HepG2 (cell line): ENCODE measurements around the gene INTS1. TPM values are rescaled to one million over a fixed set of nuclear protein-coding genes. Genes with fewer than 3 reads are reported as not detected.

Source experiments
- ATAC-seq: fragments of 200-7000 bp; cut with Tn5 transposase; 3 replicates; pipeline ENCODE4 v1.9.1; 2020; ENCODE audit warnings: mild to moderate bottlenecking, moderate library complexity
- BruUV-seq: library from RNA; stranded (reverse); fragments of 400-500 nt; replicated peaks from 2 replicates; lab custom pipeline; 2021; lab: Mats Ljungman, UMichigan
- CTCF ChIA-PET: fragments of 300-600 bp; formaldehyde crosslinking; extraction: SDS; loops from one replicate; lab custom pipeline; 2021; ENCODE audit warnings: low total read pairs, inconsistent platforms, low intra/inter-chr PET ratio; lab: Yijun Ruan, JAX
- POLR2A ChIA-PET: fragments of 350-600 bp; sonication (Branson Sonifier 250); formaldehyde crosslinking; loops from one replicate; lab custom pipeline; 2020; ENCODE audit warnings: antibody characterized with exemption, inconsistent platforms; lab: Yijun Ruan, JAX
- DNase-seq: peaks from one replicate; pipeline ENCODE4 v3.0.0-alpha.2; 2015; ENCODE audit warnings: low spot score
- FAIRE-seq: peaks from 3 replicates; lab custom pipeline; 2011; peaks lifted over from hg19 to GRCh38; lab: Jason Lieb, UNC
- H2AFZ ChIP-seq: one replicate; pipeline ENCODE4 v1.6.1; 2011; ENCODE audit warnings: low read length, inconsistent platforms
- H3K27ac ChIP-seq: fragments of 300-600 bp; 3 replicates; pipeline ENCODE4 v1.8.0; 2011; ENCODE audit warnings: mixed run types, mild to moderate bottlenecking, mixed read lengths, low read length, inconsistent platforms; ENCODE audit not compliant: insufficient read depth; ENCODE audit errors: extremely low read length
- H3K27me3 ChIP-seq, 2 experiments: fragments of 200-600 bp in 1 of 2; 2 replicates in 1 of 2; 3 replicates in 1 of 2; pipeline versions ENCODE4 v1.6.0 to v1.8.0; 2011; ENCODE audit warnings: low read length in 2 of 2, mild to moderate bottlenecking in 2 of 2, moderate library complexity in 2 of 2, inconsistent platforms in 1 of 2; ENCODE audit not compliant: insufficient read depth in 2 of 2, control insufficient read depth in 1 of 2
- H3K36me3 ChIP-seq, 2 experiments: fragments of 200-600 bp in 1 of 2; replicated peaks in 1 of 2; 2 replicates in 1 of 2; 3 replicates in 1 of 2; pipeline versions ENCODE4 v1.5.1 to v1.8.0; 2011; ENCODE audit warnings: low read length in 2 of 2, inconsistent platforms in 1 of 2; ENCODE audit not compliant: insufficient read depth in 2 of 2, control insufficient read depth in 1 of 2
- H3K4me1 ChIP-seq: 2 replicates; pipeline ENCODE4 v1.5.1; 2012; ENCODE audit warnings: low read length, inconsistent platforms; ENCODE audit not compliant: insufficient read depth
- H3K4me2 ChIP-seq: 2 replicates; pipeline ENCODE4 v1.6.0; 2011; ENCODE audit warnings: low read depth, low read length, inconsistent platforms
- H3K4me3 ChIP-seq, 3 experiments: fragments of 200-600 bp in 1 of 3; sonication (generic), shearing (Covaris generic) in 1 of 3; replicated peaks in 1 of 3; 2 replicates each; pipeline ENCODE4 v1.5.1; 2011 to 2016; ENCODE audit warnings: low read length in 3 of 3, inconsistent platforms in 2 of 3, low read depth in 2 of 3, mild to moderate bottlenecking in 2 of 3, control low read depth in 1 of 3, mixed read lengths in 1 of 3; ENCODE audit not compliant: insufficient read depth in 1 of 3
- H3K79me2 ChIP-seq: one replicate; pipeline ENCODE4 v1.6.1; 2011; ENCODE audit warnings: low read length, inconsistent platforms; ENCODE audit not compliant: insufficient read depth
- H3K9ac ChIP-seq: 2 replicates; pipeline ENCODE4 v1.6.0; 2011; ENCODE audit warnings: mild to moderate bottlenecking, low read depth, low read length, inconsistent platforms; ENCODE audit not compliant: insufficient read depth
- H3K9me3 ChIP-seq: 2 replicates; pipeline ENCODE4 v1.5.1; 2012; ENCODE audit warnings: mild to moderate bottlenecking, low read length
- H4K20me1 ChIP-seq: 2 replicates; pipeline ENCODE4 v1.6.0; 2011; ENCODE audit warnings: inconsistent platforms, mild to moderate bottlenecking, low read length, moderate library complexity; ENCODE audit not compliant: insufficient read depth
- GTF3A ChIP-seq: sonication (generic); formaldehyde crosslinking; conservative IDR thresholded peaks from 2 replicates; pipeline ENCODE4 v1.4.0; 2020; ENCODE audit warnings: mild to moderate bottlenecking, missing genetic modification reagents
- HNRNPLL ChIP-seq: fragments of 200-400 bp; formaldehyde crosslinking; IDR thresholded peaks from 2 replicates; pipeline ENCODE4 v1.6.1; 2017; ENCODE audit warnings: mild to moderate bottlenecking, low read depth, low read length; ENCODE audit not compliant: poor library complexity, severe bottlenecking
- HOMEZ ChIP-seq: IDR thresholded peaks from 2 replicates; pipeline ENCODE4 v1.6.1; 2016; ENCODE audit warnings: low read depth
- ISX ChIP-seq: sonication (generic); formaldehyde crosslinking; conservative IDR thresholded peaks from 2 replicates; pipeline ENCODE4 v1.5.0; 2020; ENCODE audit warnings: missing genetic modification reagents
- SMYD3 ChIP-seq: sonication (generic); formaldehyde crosslinking; IDR thresholded peaks from 2 replicates; pipeline ENCODE4 v1.8.1; 2023; ENCODE audit warnings: mild to moderate bottlenecking, missing genetic modification reagents
- SUZ12 ChIP-seq: fragments of 150-350 bp; IDR thresholded peaks from 2 replicates; pipeline ENCODE4 v1.6.1; 2014; ENCODE audit warnings: low read depth, low read length
- TGIF2 ChIP-seq: IDR thresholded peaks from 2 replicates; pipeline ENCODE4 v1.6.1; 2016; ENCODE audit warnings: control low read depth, missing compliant biosample characterization
- TRIM22 ChIP-seq: fragments of 450-650 bp; IDR thresholded peaks from 2 replicates; pipeline ENCODE4 v1.6.1; 2017
- ZFP91 ChIP-seq: sonication (generic); formaldehyde crosslinking; IDR thresholded peaks from 2 replicates; pipeline ENCODE4 v1.9.0; 2022; ENCODE audit warnings: missing genetic modification reagents, mild to moderate bottlenecking, borderline replicate concordance
- ZHX2 ChIP-seq, 2 experiments: sonication (generic) in 1 of 2; formaldehyde crosslinking in 1 of 2; IDR thresholded peaks; 2 replicates each; pipeline versions ENCODE4 v1.6.1 to v1.9.0; 2014 to 2022; ENCODE audit warnings: antibody characterized with exemption in 1 of 2, borderline replicate concordance in 1 of 2, inconsistent platforms in 1 of 2, low read depth in 1 of 2, missing genetic modification reagents in 1 of 2
- ZNF207 ChIP-seq: fragments of 450-650 bp; IDR thresholded peaks from 2 replicates; pipeline ENCODE4 v1.6.1; 2016; ENCODE audit warnings: antibody characterized with exemption, borderline replicate concordance
- ZNF253 ChIP-seq: sonication (generic); formaldehyde crosslinking; IDR thresholded peaks from 2 replicates; pipeline ENCODE4 v1.8.0; 2022; ENCODE audit warnings: mild to moderate bottlenecking, missing genetic modification reagents, borderline replicate concordance
- ZNF780A ChIP-seq: sonication (generic); formaldehyde crosslinking; IDR thresholded peaks from 2 replicates; pipeline ENCODE4 v1.8.0; 2022; ENCODE audit warnings: mild to moderate bottlenecking, missing genetic modification reagents, moderate library complexity
- WGBS: methylation state at CpG from one replicate; pipeline ENCODE4 v1.1.6; 2017; ENCODE audit warnings: low lambda C conversion rate; 5-methylcytosine and 5-hydroxymethylcytosine counted together
- in situ Hi-C: cut with HindIII; loops from 2 replicates; pipeline ENCODE4 v1.10.0; 2017; ENCODE audit warnings: low pct_unique_long_range_greater_than_20kb; ENCODE audit not compliant: extremely low pct_ligation_motif_present
- intact Hi-C: fragments of 100-400 bp; cut with micrococcal nuclease; formaldehyde crosslinking; loops from one replicate; pipeline ENCODE4 v1.10.0; 2022; ENCODE audit not compliant: unreplicated experiment
- polyA plus RNA-seq, 8 experiments: library from polyadenylated mRNA; depleted of rRNA in 3 of 8; stranded (reverse) in 7 of 8; unstranded in 1 of 8; fragments of >200 nt; fragmentation: Illumina TruSeq in 4 of 8; extraction: Trizol in 4 of 8; gene quantifications; 2 replicates each; pipeline versions ENCODE4 v1.2.1 to v1.2.3, GENCODE V29; 2011 to 2016; ENCODE audit warnings: low read depth in 4 of 8, missing spikeins in 1 of 8, mixed read lengths in 1 of 8; ENCODE audit not compliant: insufficient read depth in 1 of 8
- total RNA-seq, 5 experiments: library from RNA; depleted of rRNA; stranded (reverse); fragments of >200 nt; fragmentation: Illumina TruSeq; extraction: Trizol; gene quantifications; 2 replicates each; pipeline ENCODE4 v1.2.3, GENCODE V29; 2016; ENCODE audit warnings: low read depth in 1 of 5

INTS1 gene
- total and polyA plus RNA-seq, 2 of the 13 experiments (the other 11 are each of a cell fraction or from before 2014, with no cell fraction given): 13.7 to 29.0 TPM

GRCh38 chr7:1434891-1435670 is 69.1 kb downstream of the INTS1 start:
- Histone ChIP-seq H3K36me3 (no peaks in the 10 kb centered on the region), H4K20me1 (no peaks in the 10 kb centered on the region), H3K4me1 (peaks cover 22% of the 10 kb centered on the region), H3K27me3 (peaks cover 3 to 10% of the 10 kb centered on the region in 2 experiments; a peak in 1 of 5 replicates), H3K9me3 (no peaks in the 10 kb centered on the region), H3K27ac (no peak overlapping the region), H3K79me2 (no peaks in the 10 kb centered on the region), H2AFZ (no peak overlapping the region), H3K4me3 (no peak overlapping the region), H3K4me2 (no peak overlapping the region), H3K9ac (no peak overlapping the region)
- 92% methylated on average over 6 of the region's 22 CpGs for WGBS
- in situ Hi-C loops (loop anchor here (5.0 kb wide), 1 partner anchor 32 kb away; no protein-coding TSS in a partner anchor), intact Hi-C loops (no loop called here)
- CTCF ChIA-PET: no interaction called here
- no peak for FAIRE-seq
- POLR2A ChIA-PET: no interaction called here
- no peak for ATAC-seq
- no TSS peak for BruUV-seq
- no peak for DNase-seq
- TF ChIP-seq ISX (CRISPR knock-in tag): no peak
- TF ChIP-seq ZNF207: no peak
- TF ChIP-seq TGIF2: no peak
- no peak for TF ChIP-seq HNRNPLL
- no peak for TF ChIP-seq ZNF780A (CRISPR knock-in tag)
- no peak for TF ChIP-seq ZFP91 (CRISPR knock-in tag)
- no peak for TF ChIP-seq TRIM22
- no peak for TF ChIP-seq SMYD3 (CRISPR knock-in tag)
- no peak for TF ChIP-seq SUZ12
- TF ChIP-seq HOMEZ: no peak
- no peak for TF ChIP-seq GTF3A (CRISPR knock-in tag)
- no peak for TF ChIP-seq ZNF253 (CRISPR knock-in tag)
- TF ChIP-seq ZHX2 (IDR thresholded peaks at IDR 0.05; ENCODE audit: low read depth): no peak
- no peak for TF ChIP-seq ZHX2 (CRISPR knock-in tag; IDR thresholded peaks at IDR 0.05; ENCODE audit: borderline replicate concordance)
